Measurements from ENCODE around the gene PRR23E.

Gene PRR23E

DNA sequence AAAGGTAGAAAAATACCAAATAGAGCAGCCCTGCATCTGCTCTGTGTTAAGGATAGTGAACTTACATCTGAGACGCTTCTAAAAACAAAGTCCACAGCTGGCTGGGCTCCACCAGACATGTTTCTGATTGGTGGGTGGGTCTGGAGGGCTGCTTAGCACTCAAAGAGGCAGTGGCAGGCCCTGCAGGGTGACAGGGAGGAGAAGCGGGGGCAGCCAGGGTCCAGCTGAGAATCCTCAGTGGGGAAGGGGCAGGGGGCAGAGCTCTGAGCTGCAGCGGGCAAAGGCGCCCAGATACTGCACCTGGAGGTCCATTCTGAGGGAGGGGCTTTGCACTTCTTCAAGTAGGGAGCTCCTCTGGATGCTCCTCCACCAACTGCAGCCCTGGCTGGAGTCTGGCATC is 28.1 kb downstream of the PRR23E start:
- no peak for DNase-seq (ENCODE audit: extremely low spot score)
- no peak for TF ChIP-seq TARDBP (IDR thresholded peaks at IDR 0.05)
- no peak for TF ChIP-seq ZNF384 (IDR thresholded peaks at IDR 0.05)
- no peak for TF ChIP-seq L3MBTL2 (conservative IDR thresholded peaks at IDR 0.05)
- TF ChIP-seq FOXA1 (IDR thresholded peaks at IDR 0.05), result no peak
- no peak for TF ChIP-seq CTBP1 (IDR thresholded peaks at IDR 0.05; ENCODE audit: borderline replicate concordance)
- no peak for TF ChIP-seq ARNT (IDR thresholded peaks at IDR 0.05)
- TF ChIP-seq, protein P1, sequence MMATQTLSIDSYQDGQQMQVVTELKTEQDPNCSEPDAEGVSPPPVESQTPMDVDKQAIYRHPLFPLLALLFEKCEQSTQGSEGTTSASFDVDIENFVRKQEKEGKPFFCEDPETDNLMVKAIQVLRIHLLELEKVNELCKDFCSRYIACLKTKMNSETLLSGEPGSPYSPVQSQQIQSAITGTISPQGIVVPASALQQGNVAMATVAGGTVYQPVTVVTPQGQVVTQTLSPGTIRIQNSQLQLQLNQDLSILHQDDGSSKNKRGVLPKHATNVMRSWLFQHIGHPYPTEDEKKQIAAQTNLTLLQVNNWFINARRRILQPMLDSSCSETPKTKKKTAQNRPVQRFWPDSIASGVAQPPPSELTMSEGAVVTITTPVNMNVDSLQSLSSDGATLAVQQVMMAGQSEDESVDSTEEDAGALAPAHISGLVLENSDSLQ (IDR thresholded peaks at IDR 0.05), result no peak
- no peak for TF ChIP-seq FOXK2 (IDR thresholded peaks at IDR 0.05)
- TF ChIP-seq HDGF (IDR thresholded peaks at IDR 0.05; ENCODE audit: borderline replicate concordance), result no peak
- TF ChIP-seq SP1 (IDR thresholded peaks at IDR 0.05), result no peak
- TF ChIP-seq ELF4 (IDR thresholded peaks at IDR 0.05), result no peak
- TF ChIP-seq NFRKB (IDR thresholded peaks at IDR 0.05), result no peak
- no peak for TF ChIP-seq LEF1 (IDR thresholded peaks at IDR 0.05; ENCODE audit: borderline replicate concordance)
- no peak for TF ChIP-seq FOXM1 (IDR thresholded peaks at IDR 0.05; ENCODE audit: borderline replicate concordance)
- no peak for TF ChIP-seq SUZ12 (IDR thresholded peaks at IDR 0.05)
- TF ChIP-seq BHLHE40 (IDR thresholded peaks at IDR 0.05; ENCODE audit: borderline replicate concordance), result no peak
- POLR2A ChIA-PET, result no interaction called here
- CTCF ChIA-PET, result no interaction called here

GRCh38 chr3:127221446-127222035 is 28.6 kb downstream of the PRR23E start:
- ChIA-PET POLR2A (no interaction called here), CTCF (no interaction called here)
- no peak for DNase-seq (ENCODE audit: extremely low spot score)
- TF ChIP-seq FOXK2 (IDR thresholded peaks at IDR 0.05) (no peak), FOXM1 (IDR thresholded peaks at IDR 0.05; ENCODE audit: borderline replicate concordance) (no peak), CTBP1 (IDR thresholded peaks at IDR 0.05; ENCODE audit: borderline replicate concordance) (no peak)

DNA sequence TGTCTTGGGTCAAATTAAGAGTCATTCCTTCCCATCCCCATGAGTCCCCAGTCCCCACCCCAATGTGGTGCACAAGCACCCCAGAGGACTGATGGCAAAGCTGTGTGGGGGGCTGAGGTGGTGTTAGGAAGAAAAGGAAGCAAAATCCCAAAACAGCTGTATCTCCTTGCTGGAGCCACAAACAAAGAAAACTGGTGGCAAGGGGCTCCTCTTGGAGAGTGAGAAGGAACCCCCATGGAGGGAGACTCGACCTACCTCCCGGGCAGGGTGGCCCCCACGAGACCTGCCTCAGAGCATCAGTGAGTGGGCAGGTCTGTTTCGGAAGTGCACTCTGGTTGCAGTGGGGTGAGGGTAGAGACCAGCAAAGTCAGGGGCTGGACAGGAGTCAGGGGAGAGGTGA is 29.2 kb downstream of the PRR23E start:
- ChIA-PET POLR2A (no interaction called here), CTCF (no interaction called here)
- DNase-seq (ENCODE audit: extremely low spot score), result no peak
- TF ChIP-seq FOXM1 (IDR thresholded peaks at IDR 0.05; ENCODE audit: borderline replicate concordance) (no peak), SP1 (IDR thresholded peaks at IDR 0.05) (no peak), HDGF (IDR thresholded peaks at IDR 0.05; ENCODE audit: borderline replicate concordance) (no peak), ELF4 (IDR thresholded peaks at IDR 0.05) (no peak), SUZ12 (IDR thresholded peaks at IDR 0.05) (no peak)

DNA sequence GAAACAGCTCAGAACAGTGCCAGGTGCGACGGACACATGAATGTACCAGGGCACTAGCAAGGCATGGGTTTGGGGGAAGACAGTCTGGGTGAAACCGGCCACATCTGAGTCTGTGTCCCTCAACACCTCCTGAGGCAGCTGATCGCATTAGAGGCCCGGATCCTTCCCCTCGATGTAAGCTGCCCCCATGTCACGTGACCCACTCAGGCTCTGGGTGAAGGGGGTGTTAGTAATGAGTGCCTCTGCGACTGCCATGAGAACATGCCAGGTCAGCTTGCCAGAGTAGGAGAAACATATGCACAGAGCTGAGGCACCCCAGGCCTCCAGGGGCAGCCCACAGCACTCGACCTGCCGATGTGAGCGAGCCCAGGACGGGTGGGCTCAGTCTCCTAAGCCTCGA is 29.7 kb downstream of the PRR23E start:
- CTCF ChIA-PET, result no interaction called here
- TF ChIP-seq ZNF384 (IDR thresholded peaks at IDR 0.05) (no peak), SP1 (IDR thresholded peaks at IDR 0.05) (no peak), SUZ12 (IDR thresholded peaks at IDR 0.05) (no peak), TARDBP (IDR thresholded peaks at IDR 0.05) (no peak), LEF1 (IDR thresholded peaks at IDR 0.05; ENCODE audit: borderline replicate concordance) (no peak), CTBP1 (IDR thresholded peaks at IDR 0.05; ENCODE audit: borderline replicate concordance) (no peak), BHLHE40 (IDR thresholded peaks at IDR 0.05; ENCODE audit: borderline replicate concordance) (no peak), FOXK2 (IDR thresholded peaks at IDR 0.05) (no peak), FOXM1 (IDR thresholded peaks at IDR 0.05; ENCODE audit: borderline replicate concordance) (no peak), L3MBTL2 (conservative IDR thresholded peaks at IDR 0.05) (no peak), HDGF (IDR thresholded peaks at IDR 0.05; ENCODE audit: borderline replicate concordance) (no peak), ARNT (IDR thresholded peaks at IDR 0.05) (no peak), ELF4 (IDR thresholded peaks at IDR 0.05) (no peak), FOXA1 (IDR thresholded peaks at IDR 0.05) (no peak), NFRKB (IDR thresholded peaks at IDR 0.05) (no peak)
- TF ChIP-seq, protein P1 (IDR thresholded peaks at IDR 0.05), result no peak
- DNase-seq (ENCODE audit: extremely low spot score), result no peak
- POLR2A ChIA-PET, result no interaction called here

- TF ChIP-seq ZNF384 (IDR thresholded peaks at IDR 0.05) (no peak), ELF4 (IDR thresholded peaks at IDR 0.05) (no peak), FOXA1 (IDR thresholded peaks at IDR 0.05) (no peak), ARNT (IDR thresholded peaks at IDR 0.05) (no peak), SP1 (IDR thresholded peaks at IDR 0.05) (no peak), TARDBP (IDR thresholded peaks at IDR 0.05) (no peak), CTBP1 (IDR thresholded peaks at IDR 0.05; ENCODE audit: borderline replicate concordance) (no peak), BHLHE40 (IDR thresholded peaks at IDR 0.05; ENCODE audit: borderline replicate concordance) (no peak), LEF1 (IDR thresholded peaks at IDR 0.05; ENCODE audit: borderline replicate concordance) (no peak), FOXM1 (IDR thresholded peaks at IDR 0.05; ENCODE audit: borderline replicate concordance) (no peak), FOXK2 (IDR thresholded peaks at IDR 0.05) (no peak), NFRKB (IDR thresholded peaks at IDR 0.05) (no peak)
- TF ChIP-seq, protein P1 (IDR thresholded peaks at IDR 0.05), result no peak
- POLR2A ChIA-PET, result no interaction called here
- DNase-seq (ENCODE audit: extremely low spot score), result no peak
- CTCF ChIA-PET, result no interaction called here
Measured at GRCh38 chr3:127224118-127224517, 31.2 kb downstream of the PRR23E start.

DNA sequence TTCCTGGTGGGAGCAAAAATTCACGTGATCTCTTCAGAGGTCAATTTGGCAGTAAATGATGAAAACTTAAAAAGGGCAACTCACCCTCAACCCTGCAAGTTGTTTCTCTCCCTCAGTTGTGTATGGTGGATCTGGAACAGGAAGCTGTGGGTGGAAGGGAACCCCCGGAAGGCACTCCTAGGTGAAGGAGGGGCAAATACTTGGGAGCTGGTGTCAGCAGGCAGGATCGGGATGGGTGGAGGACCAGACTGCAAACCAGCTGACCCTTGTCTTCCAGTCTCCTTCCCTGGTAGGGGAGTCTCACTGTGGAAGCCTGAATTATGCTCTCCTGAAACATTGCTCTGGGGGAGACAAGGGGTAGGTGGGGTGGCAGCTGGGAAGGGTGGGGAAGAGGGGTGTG is 33.5 kb downstream of the PRR23E start:
- CTCF ChIA-PET, result no interaction called here
- no peak for DNase-seq (ENCODE audit: extremely low spot score)
- POLR2A ChIA-PET, result no interaction called here
- TF ChIP-seq BHLHE40 (IDR thresholded peaks at IDR 0.05; ENCODE audit: borderline replicate concordance) (no peak), ARNT (IDR thresholded peaks at IDR 0.05) (no peak), HDGF (IDR thresholded peaks at IDR 0.05; ENCODE audit: borderline replicate concordance) (no peak), ELF4 (IDR thresholded peaks at IDR 0.05) (no peak), ZNF384 (IDR thresholded peaks at IDR 0.05) (no peak), TARDBP (IDR thresholded peaks at IDR 0.05) (no peak), L3MBTL2 (conservative IDR thresholded peaks at IDR 0.05) (no peak), SUZ12 (IDR thresholded peaks at IDR 0.05) (no peak), FOXA1 (IDR thresholded peaks at IDR 0.05) (no peak)
